Occipital lobe (tissue), 2 donors: Measurements from ENCODE around the gene ZBTB42. TPM values are rescaled to one million over a fixed set of nuclear protein-coding genes. Genes with fewer than 3 reads are reported as not detected.

Experiments used
- DNase-seq: peaks from one replicate; lab custom pipeline; 2025; lab: John Stamatoyannopoulos, UW
- total RNA-seq: library from RNA; depleted of rRNA; stranded (reverse); fragments of >200 nt; gene quantifications from one replicate; pipeline ENCODE4 v1.2.3, GENCODE V29; 2014

ZBTB42 gene
- total RNA-seq, 1 donor from 2014 or later = 0.94 TPM

DNA sequence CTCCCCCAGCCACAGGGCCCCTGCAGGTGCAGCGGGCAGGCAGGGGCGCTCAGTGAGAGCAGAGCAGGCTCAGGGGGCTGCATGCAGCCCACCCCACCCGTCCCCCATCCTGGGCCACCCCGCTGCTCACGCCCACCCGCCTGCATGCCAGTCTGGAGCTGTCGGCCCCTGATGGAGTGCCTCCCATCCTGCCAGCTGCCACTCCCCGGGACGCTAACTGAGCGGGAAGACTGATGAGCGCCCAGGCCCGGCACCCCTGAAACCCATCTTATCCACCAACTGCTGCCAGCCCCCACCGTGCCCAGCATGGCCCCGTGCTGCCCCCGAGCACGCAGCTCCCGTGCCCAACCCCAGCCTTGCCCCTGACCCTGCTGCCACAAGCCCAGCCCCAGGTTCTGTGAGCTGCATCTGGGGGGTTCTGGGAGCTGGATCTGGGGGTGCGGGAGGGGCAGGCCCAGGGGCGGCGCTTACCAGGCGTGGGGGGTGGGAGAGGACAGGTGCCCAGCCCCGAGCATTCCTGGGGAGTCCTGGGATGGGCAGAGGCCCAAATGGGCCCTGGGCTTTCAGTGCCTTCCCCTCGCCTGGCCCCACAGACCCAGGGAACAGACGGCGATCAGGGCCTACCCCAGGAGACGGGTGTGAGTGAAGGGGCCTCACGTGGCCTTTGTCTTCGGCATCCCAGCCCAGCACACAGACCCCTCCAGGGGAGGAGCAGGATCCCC is 18.7 kb upstream of the ZBTB42 start:
- DNase-seq = no peak

DNA sequence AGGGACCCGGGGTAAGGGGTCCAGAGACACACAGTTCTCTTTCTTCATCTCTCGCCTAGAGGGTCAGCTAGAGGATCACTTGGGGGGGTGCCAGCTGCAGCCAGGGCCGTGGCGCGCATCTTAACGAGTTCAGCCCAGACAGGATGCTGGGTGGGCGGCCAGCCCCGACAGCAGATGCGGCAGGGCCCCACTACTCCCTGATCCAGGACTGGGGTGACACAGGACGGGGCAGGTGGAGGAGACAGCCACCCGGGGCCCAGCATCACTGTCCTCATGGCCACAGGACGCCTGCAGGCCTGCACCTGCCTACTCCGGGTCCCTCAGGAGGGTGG is 18.1 kb upstream of the ZBTB42 start:
- no peak for DNase-seq

- DNase-seq = no peak
These were observed 17.2 kb upstream of the ZBTB42 start for GRCh38 chr14:104783484-104784217.

- no peak for DNase-seq
These were observed 16.7 kb upstream of the ZBTB42 start for GRCh38 chr14:104784218-104784568.

DNA sequence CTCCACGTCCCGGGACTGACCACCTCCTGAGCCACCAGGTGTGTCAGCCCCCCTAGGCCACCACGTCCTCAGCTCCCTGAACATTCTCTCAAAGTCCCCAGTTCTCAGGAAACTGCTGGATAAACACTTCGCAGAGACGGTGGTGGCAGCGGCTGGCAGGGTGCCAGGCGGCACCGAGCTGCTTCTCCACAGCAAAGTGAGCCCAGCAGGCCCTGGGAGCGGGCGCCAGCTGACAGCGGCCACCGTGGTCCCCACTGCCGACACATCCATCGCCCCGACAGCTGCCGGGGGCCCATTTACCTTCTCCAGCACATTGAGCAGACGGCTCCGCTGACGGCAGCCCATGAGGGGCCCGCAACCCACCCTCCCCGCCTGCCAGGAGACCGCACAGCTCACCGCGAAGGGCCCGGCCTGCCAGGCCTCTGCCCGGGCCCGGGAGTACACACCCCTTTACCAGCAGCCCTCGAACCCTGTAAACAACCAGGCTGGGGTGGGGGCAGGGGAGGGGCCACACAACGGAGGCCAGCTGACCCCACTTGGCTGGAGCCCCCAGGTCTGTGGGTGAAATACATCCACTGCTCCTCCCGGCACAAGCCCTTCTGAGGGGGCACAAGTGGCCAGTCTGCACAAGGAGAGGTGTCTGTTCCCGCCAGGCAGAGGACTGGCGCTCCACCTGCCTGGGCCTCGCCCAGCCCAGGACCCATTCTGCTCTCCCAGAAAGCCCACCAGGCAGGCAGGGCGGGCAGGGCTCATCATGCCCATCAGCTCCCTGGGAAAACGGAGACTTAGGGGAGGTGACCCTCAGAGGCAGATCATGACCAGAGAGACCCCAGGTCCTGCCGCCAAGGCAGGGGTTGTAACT is 15.8 kb upstream of the ZBTB42 start:
- DNase-seq = no peak

DNA sequence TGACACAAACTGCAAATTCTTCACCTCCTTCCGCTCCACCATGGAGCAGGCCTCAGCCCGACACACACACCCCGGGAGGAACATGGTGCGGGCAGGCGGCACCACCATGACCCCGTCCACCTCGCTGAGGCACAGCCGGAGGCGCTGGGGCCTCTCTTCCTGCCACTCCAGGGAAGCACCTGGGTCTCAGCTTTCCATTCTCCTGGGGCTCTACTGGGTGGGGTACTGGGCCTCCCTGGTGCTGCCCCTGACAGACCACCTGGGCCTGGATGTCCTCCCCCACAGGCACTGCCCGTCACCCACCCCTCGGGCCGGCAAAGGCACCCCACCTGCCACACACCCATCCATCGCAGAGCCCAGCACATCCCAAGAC is 15.2 kb upstream of the ZBTB42 start:
- DNase-seq = no peak

DNA sequence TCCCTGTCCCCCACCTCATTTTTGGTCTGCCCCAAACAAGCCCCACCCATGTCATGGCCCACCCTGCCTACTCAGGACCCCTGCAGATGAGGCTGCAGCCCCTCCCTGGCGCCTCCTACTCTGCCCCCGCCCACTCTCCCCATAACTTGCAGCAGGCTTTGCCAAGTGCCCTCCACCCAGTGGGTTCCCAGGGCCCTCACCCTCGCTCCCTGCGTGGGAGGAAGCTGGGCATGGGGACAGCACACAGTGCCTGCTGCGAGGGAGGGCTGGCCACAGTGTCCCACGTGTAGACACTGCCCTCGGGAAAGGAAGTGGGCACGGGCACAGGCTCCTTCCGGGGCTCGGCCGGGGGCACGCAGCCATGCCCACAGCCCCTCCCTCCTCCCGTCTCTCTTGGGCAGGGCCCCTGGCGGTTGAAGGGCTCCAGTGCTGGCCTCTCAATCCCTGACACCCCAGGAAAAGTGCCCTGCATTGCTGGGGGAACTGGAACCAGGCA is 14.8 kb upstream of the ZBTB42 start:
- no peak for DNase-seq

- DNase-seq = no peak
These were observed 13.9 kb upstream of the ZBTB42 start for GRCh38 chr14:104786726-104787675.

DNA sequence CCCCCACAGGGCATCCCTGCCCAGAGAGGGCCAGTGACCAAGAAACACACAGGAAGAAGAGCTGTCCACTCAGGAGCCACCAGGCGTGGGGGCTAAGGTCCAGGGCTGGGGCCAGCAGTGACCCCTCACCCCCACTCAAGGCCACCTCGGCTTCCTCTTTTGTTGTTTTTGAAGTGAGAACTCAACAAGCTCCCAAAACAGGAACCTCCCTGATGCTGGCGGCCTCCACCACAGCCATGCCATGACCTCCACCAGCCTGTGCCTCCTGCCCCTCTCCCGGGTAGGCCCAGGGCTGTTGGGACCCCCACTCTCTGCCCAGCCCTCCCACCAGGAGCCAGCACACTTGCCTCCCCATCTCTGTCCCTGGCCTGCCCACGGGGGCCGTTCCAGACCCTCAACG is 13.2 kb upstream of the ZBTB42 start:
- DNase-seq = no peak

GRCh38 chr14:104788161-104788818 is 12.6 kb upstream of the ZBTB42 start:
- no peak for DNase-seq

DNA sequence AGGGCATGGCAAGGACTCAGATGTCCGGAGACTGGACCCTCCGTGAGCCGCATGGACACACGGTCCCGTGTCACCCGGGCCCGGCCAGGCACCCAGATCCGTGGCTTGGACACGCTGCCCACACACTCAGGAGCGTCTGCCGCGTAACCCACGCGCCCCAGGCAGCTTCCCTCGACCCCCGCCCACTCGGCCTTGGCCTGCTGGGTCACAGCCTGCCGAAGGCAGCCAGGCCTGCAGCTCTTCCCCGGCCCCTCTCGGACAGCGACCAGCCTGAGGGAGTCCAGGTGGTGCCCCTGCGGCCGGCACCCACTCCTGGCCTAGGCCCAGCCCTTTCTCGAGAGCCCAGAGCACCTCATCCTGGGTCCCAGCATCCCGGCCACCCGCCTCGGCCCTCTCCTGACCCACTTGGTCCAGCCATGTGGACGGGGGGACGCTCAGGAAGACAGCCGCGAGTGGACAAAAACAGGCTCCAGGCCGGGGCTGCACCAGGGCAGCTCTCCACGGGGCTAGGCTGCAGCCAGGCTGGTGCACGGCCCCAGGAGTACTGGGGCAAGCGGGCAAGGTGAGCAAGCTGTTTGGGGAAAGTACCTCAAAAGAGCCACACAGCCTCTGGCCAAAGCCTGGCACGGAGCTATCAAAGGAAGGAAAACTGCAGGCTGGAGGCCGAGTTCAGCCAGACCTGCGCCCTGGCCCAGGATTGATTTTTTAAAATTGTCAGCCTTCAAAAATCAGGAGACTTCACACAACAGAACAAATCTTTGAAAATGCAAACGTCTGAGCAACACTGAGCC is 11.8 kb upstream of the ZBTB42 start:
- DNase-seq = no peak

- no peak for DNase-seq
These were observed 10.9 kb upstream of the ZBTB42 start for GRCh38 chr14:104789752-104790743.

DNA sequence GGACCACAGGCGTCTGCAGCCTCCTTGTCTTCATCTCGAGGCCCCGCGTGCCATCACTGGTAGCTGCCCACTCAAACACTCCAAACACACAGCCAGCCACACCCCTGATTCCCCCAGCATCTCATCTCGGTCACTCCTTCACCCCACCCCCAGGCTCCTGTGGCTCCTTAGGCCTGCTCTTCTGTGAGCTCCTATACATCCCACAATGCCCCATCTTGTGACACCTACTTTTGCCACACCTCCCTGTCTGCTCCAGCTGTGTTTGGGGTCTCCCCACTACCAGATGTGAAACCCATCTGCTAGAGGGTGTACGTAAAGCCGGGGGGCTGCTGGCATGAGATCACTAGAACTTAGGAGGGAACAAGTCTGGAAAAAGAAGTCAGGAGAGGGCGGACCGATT is 9.5 kb upstream of the ZBTB42 start:
- no peak for DNase-seq

DNA sequence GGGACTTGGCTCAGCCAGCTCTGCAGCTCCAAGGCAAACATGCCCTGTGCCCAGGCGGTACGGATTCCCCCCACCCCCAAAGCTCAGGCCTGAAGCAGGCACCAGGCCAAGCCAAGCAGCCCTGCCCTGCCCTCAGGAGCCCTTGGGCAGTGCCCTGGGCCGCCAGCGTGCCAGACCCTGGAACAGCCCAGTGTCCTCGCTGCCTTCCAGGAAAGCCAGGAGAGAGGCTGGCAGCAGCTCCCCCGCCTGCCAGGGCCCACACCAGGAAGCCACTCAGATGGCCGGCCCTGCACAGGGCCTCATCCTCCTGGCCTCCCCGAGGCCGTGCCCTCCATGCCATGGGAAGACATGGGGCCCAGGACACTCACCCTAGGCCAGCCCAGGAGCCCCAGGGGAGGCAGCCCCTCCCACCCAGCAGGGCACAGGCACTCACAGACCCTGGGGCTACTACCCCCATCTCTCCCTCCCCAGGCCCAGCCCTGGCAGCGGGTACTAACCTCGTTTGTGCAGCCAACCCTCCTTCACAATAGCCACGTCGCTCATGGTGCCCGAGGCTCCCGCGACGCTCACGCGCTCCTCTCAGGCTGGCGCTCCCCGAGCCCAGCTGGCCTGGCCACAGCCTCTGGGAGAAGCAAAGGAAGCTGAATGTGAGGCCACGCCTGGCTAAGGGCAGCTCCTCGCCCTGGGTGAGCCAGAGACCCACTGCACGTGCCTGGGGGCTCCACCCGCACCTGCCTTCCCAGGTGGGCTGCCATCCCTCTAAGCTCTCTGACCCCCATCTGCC is 8.6 kb upstream of the ZBTB42 start:
- no peak for DNase-seq

DNA sequence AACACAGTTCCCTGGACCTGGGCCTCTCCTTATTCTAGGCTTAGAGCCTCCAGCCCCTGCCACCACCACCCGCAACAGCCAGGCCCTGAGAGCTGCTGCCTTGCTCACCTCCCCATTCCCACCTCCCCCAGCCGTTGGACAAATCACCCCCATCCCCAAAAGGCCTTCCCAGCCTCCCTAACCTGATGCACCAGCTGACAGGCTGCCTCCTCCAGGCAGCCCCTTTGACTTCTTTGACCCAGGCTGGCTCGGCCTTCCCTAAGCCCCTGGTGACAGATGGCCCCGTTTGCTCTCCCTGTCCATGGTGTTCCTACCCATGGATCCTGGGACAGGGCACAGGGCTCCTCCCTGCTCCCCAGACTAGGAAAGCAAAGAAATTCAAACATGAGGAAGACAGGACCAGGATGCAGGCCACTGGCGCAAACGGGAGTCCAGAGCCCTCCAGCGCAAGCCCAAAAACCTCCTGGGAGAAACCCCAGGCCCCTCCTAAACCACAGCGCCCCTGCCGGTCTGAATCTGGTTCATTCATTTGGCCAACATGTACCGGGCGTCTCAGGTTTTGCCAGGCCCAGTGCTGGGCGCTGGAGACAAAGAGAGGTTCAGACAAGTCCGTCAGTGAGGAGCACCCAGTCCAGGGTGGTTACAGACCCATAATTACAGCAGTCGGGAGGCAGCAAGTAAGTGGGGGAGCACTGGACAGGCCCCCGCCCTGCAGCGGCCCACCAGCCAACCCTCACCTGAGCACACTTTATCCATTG is 7.8 kb upstream of the ZBTB42 start:
- DNase-seq = no peak

GRCh38 chr14:104793703-104793959 is 7.3 kb upstream of the ZBTB42 start:
- DNase-seq = no peak

GRCh38 chr14:104794099-104794498 is 6.8 kb upstream of the ZBTB42 start:
- DNase-seq = no peak
